Esophagus squamous epithelium (tissue), 4 donors: ENCODE results near the gene VPS26C.

ENCODE experiments used
- CTCF ChIP-seq, 6 experiments: fragments of 450-650 bp in 4 of 6; fragments of 200-600 bp in 2 of 6; sonication (generic) in 2 of 6; IDR thresholded peaks; one replicate each; pipeline ENCODE4 v1.5.1; 2016 to 2019; ENCODE audit warnings: antibody characterized with exemption in 6 of 6, mild to moderate bottlenecking in 4 of 6, moderate library complexity in 4 of 6
- POLR2A ChIP-seq, 4 donors: fragments of 450-650 bp; IDR thresholded peaks; one replicate each; pipeline ENCODE4 v1.6.1; 2017; ENCODE audit warnings: antibody characterized with exemption in 4 of 4, mild to moderate bottlenecking in 4 of 4, moderate library complexity in 3 of 4

- TF ChIP-seq CTCF (IDR thresholded peaks at IDR 0.05) = no peak
- TF ChIP-seq POLR2A (IDR thresholded peaks at IDR 0.05) = no peak
Observed at GRCh38 chr21:37196847-37197246, 70.3 kb downstream of the VPS26C start.
